DOHH2 (cell line): ENCODE data around the gene DHFR2.

Experiments used
- H3F3A ChIP-seq: fragments of 200-600 bp; sonication (generic), shearing (Covaris generic); 2 replicates; pipeline ENCODE4 v1.6.0; 2016; ENCODE audit warnings: antibody characterized with exemption, mild to moderate bottlenecking; ENCODE audit not compliant: control insufficient read depth, insufficient read depth
- H3K27ac ChIP-seq: fragments of 200-600 bp; sonication (generic); 2 replicates; pipeline ENCODE4 v1.5.1; 2014; ENCODE audit warnings: low read depth, mild to moderate bottlenecking, low read length, moderate library complexity
- H3K27me3 ChIP-seq: fragments of 200-600 bp; sonication (generic); 2 replicates; pipeline ENCODE4 v1.6.1; 2014; ENCODE audit warnings: mild to moderate bottlenecking, low read length, mixed read lengths; ENCODE audit not compliant: control insufficient read depth
- H3K36me3 ChIP-seq: fragments of 200-600 bp; sonication (generic); 2 replicates; pipeline ENCODE4 v1.6.1; 2014; ENCODE audit warnings: mild to moderate bottlenecking, low read length, moderate library complexity, mixed read lengths; ENCODE audit not compliant: control insufficient read depth
- H3K4me1 ChIP-seq: fragments of 200-600 bp; sonication (generic); 2 replicates; pipeline ENCODE4 v1.6.1; 2014; ENCODE audit warnings: mild to moderate bottlenecking, low read length, mixed read lengths; ENCODE audit not compliant: control insufficient read depth
- H3K4me2 ChIP-seq: fragments of 200-600 bp; sonication (generic); 2 replicates; pipeline ENCODE4 v1.6.0; 2014; ENCODE audit warnings: mild to moderate bottlenecking, low read length, moderate library complexity
- H3K4me3 ChIP-seq: fragments of 200-600 bp; sonication (generic); 2 replicates; pipeline ENCODE4 v1.5.1; 2014; ENCODE audit warnings: mild to moderate bottlenecking, low read length, mixed read lengths
- H3K79me2 ChIP-seq: fragments of 200-600 bp; sonication (generic); 2 replicates; pipeline ENCODE4 v1.6.1; 2014; ENCODE audit warnings: mild to moderate bottlenecking, low read length, mixed read lengths; ENCODE audit not compliant: control insufficient read depth
- H3K9me2 ChIP-seq: fragments of 200-600 bp; sonication (generic); replicated peaks from 2 replicates; pipeline ENCODE4 v1.6.1; 2014; ENCODE audit warnings: mild to moderate bottlenecking, low read length, mixed read lengths; ENCODE audit not compliant: control insufficient read depth
- H3K9me3 ChIP-seq: fragments of 200-600 bp; sonication (generic); 2 replicates; pipeline ENCODE4 v1.6.1; 2014; ENCODE audit warnings: antibody characterized with exemption, low read length, mixed read lengths; ENCODE audit not compliant: control insufficient read depth, insufficient read depth
- H4K20me1 ChIP-seq: fragments of 200-600 bp; sonication (generic); 2 replicates; pipeline ENCODE4 v1.6.0; 2014; ENCODE audit warnings: low read depth, mild to moderate bottlenecking, antibody characterized with exemption, low read length, moderate library complexity; ENCODE audit not compliant: control insufficient read depth, insufficient read depth
- CTCF ChIP-seq: fragments of 200-600 bp; sonication (generic); IDR thresholded peaks from one replicate; pipeline ENCODE4 v1.5.1; 2014; ENCODE audit warnings: antibody characterized with exemption, mild to moderate bottlenecking, low read depth, low read length; ENCODE audit not compliant: poor library complexity, severe bottlenecking
- EZH2phosphoT487 ChIP-seq: fragments of 200-600 bp; sonication (generic); IDR thresholded peaks from 2 replicates; pipeline ENCODE4 v1.6.1; 2017; ENCODE audit warnings: borderline replicate concordance, mild to moderate bottlenecking, antibody characterized with exemption, low read length, moderate library complexity, mixed read lengths

Gene DHFR2

DNA sequence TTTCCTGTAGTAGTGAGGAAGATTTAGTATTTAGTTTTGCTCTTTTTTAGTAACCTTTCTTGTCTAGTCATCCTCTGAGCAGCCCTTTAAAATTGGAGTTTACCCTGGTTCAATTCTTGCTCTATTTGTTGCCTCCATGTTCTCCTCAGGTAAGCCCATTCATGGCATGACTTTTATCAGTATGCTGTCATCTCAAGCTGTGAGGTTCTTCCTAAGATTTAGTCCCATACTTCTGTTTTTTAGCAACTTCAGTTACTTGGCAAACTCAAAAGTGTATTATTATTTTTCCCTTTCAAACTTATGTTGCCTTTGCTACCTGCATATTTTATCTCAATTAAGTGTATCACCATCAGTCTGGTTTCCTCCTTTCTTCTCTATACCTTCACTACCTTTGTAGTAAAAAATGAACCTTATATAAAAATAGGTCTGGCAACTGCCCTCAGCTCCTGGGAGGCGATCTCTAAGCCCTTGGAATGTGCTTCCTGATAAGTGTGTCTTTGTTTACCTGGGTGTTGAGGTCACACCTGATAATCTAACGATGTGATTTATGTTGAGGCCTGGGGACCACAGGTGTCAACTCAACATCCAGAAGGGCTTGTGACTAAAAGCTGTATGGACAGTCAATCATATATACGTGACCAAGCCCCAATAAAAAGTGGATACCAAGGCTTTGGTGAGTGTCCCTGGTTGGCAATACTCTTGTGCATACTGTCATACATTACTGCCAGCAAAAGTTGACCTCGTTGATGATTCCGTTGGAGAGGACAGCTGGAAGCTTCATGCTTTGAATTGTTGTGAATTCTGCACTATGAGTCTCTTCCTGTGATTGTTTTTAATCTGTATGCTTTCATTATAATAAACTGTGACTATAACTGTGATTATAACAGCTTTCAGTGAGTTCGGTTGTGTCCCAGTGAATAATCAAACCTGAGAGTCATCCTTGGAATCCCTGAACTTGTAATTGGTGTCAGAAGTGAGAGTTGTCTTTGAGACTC lies 4.1 kb upstream of the DHFR2 start:
- no peak overlapping the region for H3K4me3 ChIP-seq
- H3K27me3 ChIP-seq: no peaks in the 10 kb centered on the region
- peaks cover 50% of the 10 kb centered on the region for H3K79me2 ChIP-seq
- peaks cover 33% of the 10 kb centered on the region for H3K4me1 ChIP-seq
- peaks cover 32% of the 10 kb centered on the region for H3K36me3 ChIP-seq
- H3F3A ChIP-seq: 0 out of 2 replicates have a peak, but pooled peaks cover 2% of the 10 kb centered on the region
- no peaks in the 10 kb centered on the region for H3K9me2 ChIP-seq
- TF ChIP-seq EZH2phosphoT487 (no peak), CTCF (no peak)
- no peaks in the 10 kb centered on the region; the same call in 1 of the 2 replicates for H3K9me3 ChIP-seq
- H3K27ac ChIP-seq: no peak overlapping the region
- H4K20me1 ChIP-seq: no peaks in the 10 kb centered on the region
- no peak overlapping the region for H3K4me2 ChIP-seq

- peak overlapping the region; percentile 68 for H3K4me2 ChIP-seq
- TF ChIP-seq EZH2phosphoT487 (no peak), CTCF (no peak)
- peak overlapping the region; percentile 18; the same call in 1 of the 2 replicates for H3K4me3 ChIP-seq
- no peaks in the 10 kb centered on the region; the same call in 1 of the 2 replicates for H3K9me3 ChIP-seq
- peaks cover 36% of the 10 kb centered on the region for H3K36me3 ChIP-seq
- H3K27ac ChIP-seq: no peak overlapping the region
- no peaks in the 10 kb centered on the region for H3K27me3 ChIP-seq
- peaks cover 36% of the 10 kb centered on the region for H3K4me1 ChIP-seq
- H3F3A ChIP-seq: 0 out of 2 replicates have a peak, but pooled peaks cover 2% of the 10 kb centered on the region
- no peaks in the 10 kb centered on the region for H4K20me1 ChIP-seq
- no peaks in the 10 kb centered on the region for H3K9me2 ChIP-seq
- peaks cover 57% of the 10 kb centered on the region for H3K79me2 ChIP-seq
Measured at GRCh38 chr3:94065819-94066480, 3.2 kb upstream of the DHFR2 start.

- Histone ChIP-seq H4K20me1 (no peaks in the 10 kb centered on the region), H3K27ac (no peak overlapping the region), H3K36me3 (peaks cover 42% of the 10 kb centered on the region), H3K4me3 (no peak overlapping the region), H3K4me2 (peak overlapping the region; percentile 68), H3F3A (0 out of 2 replicates have a peak, but pooled peaks cover 2% of the 10 kb centered on the region), H3K9me2 (no peaks in the 10 kb centered on the region), H3K79me2 (peaks cover 58% of the 10 kb centered on the region), H3K4me1 (peaks cover 36% of the 10 kb centered on the region), H3K9me3 (no peaks in the 10 kb centered on the region; the same call in 1 of the 2 replicates), H3K27me3 (no peaks in the 10 kb centered on the region)
- TF ChIP-seq EZH2phosphoT487 (no peak), CTCF (no peak)
Measured at GRCh38 chr3:94065122-94065521, 2.4 kb upstream of the DHFR2 start.
